Measurements from ENCODE around the gene LRRC15. TPM values are rescaled to one million over a fixed set of nuclear protein-coding genes. Genes with fewer than 3 reads are reported as not detected.

Gene LRRC15
- total RNA-seq, 2 experiments from 2014 or later: not detected

GRCh38 chr3:194340757-194341400, 28.7 kb downstream of the LRRC15 start:
- Mint-ChIP-seq H3K36me3 (no peaks in the 10 kb centered on the region), H3K4me1 (ENCODE audit: low read depth) (peaks cover 2% of the 10 kb centered on the region), H3K27ac (no peak overlapping the region), H3K9me3 (no peaks in the 10 kb centered on the region), H3K4me3 (no peak overlapping the region), H3K27me3 (peaks cover 2% of the 10 kb centered on the region)
- CTCF ChIA-PET: no interaction called here
- no peak for DNase-seq
- POLR2A ChIA-PET: interaction anchor here (0.6 kb wide), 1 partner anchor 70 kb away, joined by 3 read pairs; no protein-coding TSS in a partner anchor
- intact Hi-C loops (cut with micrococcal nuclease): no loop called here

- Mint-ChIP-seq H3K36me3 (no peaks in the 10 kb centered on the region), H3K4me1 (ENCODE audit: low read depth) (peaks cover 2% of the 10 kb centered on the region), H3K4me3 (no peak overlapping the region), H3K9me3 (no peaks in the 10 kb centered on the region), H3K27ac (no peak overlapping the region), H3K27me3 (peaks cover 2% of the 10 kb centered on the region)
- CTCF ChIA-PET: no interaction called here
- intact Hi-C loops (cut with micrococcal nuclease): loop anchor here (10.0 kb wide), 2 partner anchors 295 to 915 kb away; partner anchors contain the start of gene TMEM44
- POLR2A ChIA-PET: no interaction called here
- no peak for DNase-seq
Measured at GRCh38 chr3:194339840-194340239, 29.7 kb downstream of the LRRC15 start.

- ChIA-PET CTCF (interaction anchor here (1.3 kb wide), 1 partner anchor 66 kb away, joined by 4 read pairs; no protein-coding TSS in a partner anchor), POLR2A (no interaction called here)
- H3K9me3 Mint-ChIP-seq: no peaks in the 10 kb centered on the region
Measured at GRCh38 chr3:194339356-194339755, 30.2 kb downstream of the LRRC15 start.

GRCh38 chr3:194337965-194338753, 31.4 kb downstream of the LRRC15 start:
- Mint-ChIP-seq H3K27ac (no peak overlapping the region), H3K9me3 (no peaks in the 10 kb centered on the region), H3K4me1 (ENCODE audit: low read depth) (peaks cover 2% of the 10 kb centered on the region), H3K4me3 (no peak overlapping the region), H3K27me3 (peaks cover 11% of the 10 kb centered on the region), H3K36me3 (no peaks in the 10 kb centered on the region)
- no peak for DNase-seq
- ChIA-PET POLR2A (no interaction called here), CTCF (interaction anchor here (1.1 to 1.3 kb wide), 2 partner anchors 66 to 67 kb away, joined by 3 to 4 read pairs; no protein-coding TSS in a partner anchor)
- intact Hi-C loops (cut with micrococcal nuclease): loop anchor here (10.0 kb wide), 2 partner anchors 297 to 917 kb away; partner anchors contain the start of gene TMEM44

More at GRCh38 chr3:194339356-194339755, 30.2 kb downstream of the LRRC15 start:
- H3K27me3 Mint-ChIP-seq: peaks cover 2% of the 10 kb centered on the region
- no peaks in the 10 kb centered on the region for H3K36me3 Mint-ChIP-seq
- no peak overlapping the region for H3K27ac Mint-ChIP-seq
- intact Hi-C loops (cut with micrococcal nuclease): loop anchor here (10.0 kb wide), 2 partner anchors 295 to 915 kb away; partner anchors contain the start of gene TMEM44
- peaks cover 2% of the 10 kb centered on the region for H3K4me1 Mint-ChIP-seq (ENCODE audit: low read depth)
- no peak for DNase-seq
- no peak overlapping the region for H3K4me3 Mint-ChIP-seq

- Mint-ChIP-seq H3K27ac (no peak overlapping the region), H3K36me3 (no peaks in the 10 kb centered on the region), H3K9me3 (no peaks in the 10 kb centered on the region), H3K4me3 (no peak overlapping the region), H3K27me3 (peaks cover 23% of the 10 kb centered on the region), H3K4me1 (ENCODE audit: low read depth) (peaks cover 5% of the 10 kb centered on the region)
- ChIA-PET CTCF (interaction anchor here (1.5 to 4.7 kb wide), 4 partner anchors 8 to 258 kb away, joined by 4 to 106 read pairs (median 48); no protein-coding TSS in a partner anchor), POLR2A (no interaction called here)
- intact Hi-C loops (cut with micrococcal nuclease): loop anchor here (10.0 kb wide), 2 partner anchors 298 to 918 kb away; partner anchors contain the start of gene TMEM44
- no peak for DNase-seq
Measured at GRCh38 chr3:194336601-194337355, 32.8 kb downstream of the LRRC15 start.

- no peaks in the 10 kb centered on the region for H3K36me3 Mint-ChIP-seq
- intact Hi-C loops (cut with micrococcal nuclease): loop anchor here (1.0 to 10.0 kb wide), 5 partner anchors 70 to 921 kb away; partner anchors contain the start of gene TMEM44
- CTCF ChIA-PET: interaction anchor here (0.6 to 4.7 kb wide), 22 partner anchors 9 to 678 kb away, joined by 3 to 106 read pairs (median 4); partner anchors contain the start of gene GP5
- H3K9me3 Mint-ChIP-seq: no peaks in the 10 kb centered on the region
- no peak for DNase-seq
- no peak overlapping the region for H3K27ac Mint-ChIP-seq
- H3K4me3 Mint-ChIP-seq: peak overlapping the region; percentile 65
- POLR2A ChIA-PET: interaction anchor here (1.0 kb wide), 1 partner anchor 64 kb away, joined by 3 read pairs; no protein-coding TSS in a partner anchor
- peaks cover 25% of the 10 kb centered on the region for H3K27me3 Mint-ChIP-seq
- peaks cover 5% of the 10 kb centered on the region for H3K4me1 Mint-ChIP-seq (ENCODE audit: low read depth)
Measured at GRCh38 chr3:194333981-194334320, 35.6 kb downstream of the LRRC15 start.

GRCh38 chr3:194333212-194333980, 36.1 kb downstream of the LRRC15 start:
- peak; percentile 92 for DNase-seq
- POLR2A ChIA-PET: no interaction called here
- H3K27me3 Mint-ChIP-seq: peaks cover 25% of the 10 kb centered on the region
- peaks cover 5% of the 10 kb centered on the region for H3K4me1 Mint-ChIP-seq (ENCODE audit: low read depth)
- H3K36me3 Mint-ChIP-seq: no peaks in the 10 kb centered on the region
- peak overlapping the region; percentile 65 for H3K4me3 Mint-ChIP-seq
- H3K9me3 Mint-ChIP-seq: no peaks in the 10 kb centered on the region
- intact Hi-C loops (cut with micrococcal nuclease): loop anchor here (1.0 to 10.0 kb wide), 5 partner anchors 71 to 921 kb away; partner anchors contain the start of gene TMEM44
- CTCF ChIA-PET: interaction anchor here (0.5 to 4.7 kb wide), 27 partner anchors 8 to 677 kb away, joined by 3 to 106 read pairs (median 3); partner anchors contain the start of gene GP5
- H3K27ac Mint-ChIP-seq: no peak overlapping the region

- Mint-ChIP-seq H3K27ac (no peak overlapping the region), H3K9me3 (no peaks in the 10 kb centered on the region), H3K36me3 (no peaks in the 10 kb centered on the region), H3K4me1 (ENCODE audit: low read depth) (peaks cover 5% of the 10 kb centered on the region), H3K27me3 (peaks cover 25% of the 10 kb centered on the region), H3K4me3 (peak overlapping the region; percentile 6)
- ChIA-PET CTCF (interaction anchor here (0.6 to 4.7 kb wide), 9 partner anchors 7 to 310 kb away, joined by 3 to 106 read pairs (median 4); partner anchors contain the start of gene GP5), POLR2A (no interaction called here)
- no peak for DNase-seq
- intact Hi-C loops (cut with micrococcal nuclease): loop anchor here (1.0 to 10.0 kb wide), 5 partner anchors 71 to 922 kb away; partner anchors contain the start of gene TMEM44
Measured at GRCh38 chr3:194332858-194333211, 36.7 kb downstream of the LRRC15 start.

- ChIA-PET POLR2A (no interaction called here), CTCF (interaction anchor here (1.1 to 4.3 kb wide), 3 partner anchors 11 to 67 kb away, joined by 3 to 29 read pairs (median 4); no protein-coding TSS in a partner anchor)
- H3K4me1 Mint-ChIP-seq (ENCODE audit: low read depth): peaks cover 5% of the 10 kb centered on the region
- H3K4me3 Mint-ChIP-seq: no peak overlapping the region
- no peak overlapping the region for H3K27ac Mint-ChIP-seq
- no peaks in the 10 kb centered on the region for H3K36me3 Mint-ChIP-seq
- H3K27me3 Mint-ChIP-seq: peaks cover 22% of the 10 kb centered on the region
- intact Hi-C loops (cut with micrococcal nuclease): loop anchor here (5.0 to 10.0 kb wide), 3 partner anchors 304 to 924 kb away; partner anchors contain the start of gene TMEM44
- DNase-seq: no peak
- H3K9me3 Mint-ChIP-seq: no peaks in the 10 kb centered on the region
Measured at GRCh38 chr3:194330579-194330978, 39.0 kb downstream of the LRRC15 start.

- H3K4me3 Mint-ChIP-seq: no peak overlapping the region
- no peaks in the 10 kb centered on the region for H3K36me3 Mint-ChIP-seq
- no peak for DNase-seq
- no peak overlapping the region for H3K27ac Mint-ChIP-seq
- H3K4me1 Mint-ChIP-seq (ENCODE audit: low read depth): peaks cover 5% of the 10 kb centered on the region
- H3K9me3 Mint-ChIP-seq: no peaks in the 10 kb centered on the region
- peaks cover 22% of the 10 kb centered on the region for H3K27me3 Mint-ChIP-seq
- intact Hi-C loops (cut with micrococcal nuclease): loop anchor here (5.0 to 10.0 kb wide), 3 partner anchors 305 to 925 kb away; partner anchors contain the start of gene TMEM44
- POLR2A ChIA-PET: no interaction called here
- CTCF ChIA-PET: interaction anchor here (1.4 to 4.3 kb wide), 2 partner anchors 12 to 14 kb away, joined by 4 to 29 read pairs; no protein-coding TSS in a partner anchor
Measured at GRCh38 chr3:194330160-194330559, 39.4 kb downstream of the LRRC15 start.

- Mint-ChIP-seq H3K27me3 (peaks cover 22% of the 10 kb centered on the region), H3K27ac (no peak overlapping the region), H3K9me3 (no peaks in the 10 kb centered on the region), H3K4me3 (no peak overlapping the region), H3K36me3 (no peaks in the 10 kb centered on the region), H3K4me1 (ENCODE audit: low read depth) (peaks cover 5% of the 10 kb centered on the region)
- no peak for DNase-seq
- intact Hi-C loops (cut with micrococcal nuclease): no loop called here
- CTCF ChIA-PET: interaction anchor here (2.0 to 4.3 kb wide), 2 partner anchors 14 to 15 kb away, joined by 5 to 29 read pairs; no protein-coding TSS in a partner anchor
- POLR2A ChIA-PET: no interaction called here
Measured at GRCh38 chr3:194329583-194329965, 40.0 kb downstream of the LRRC15 start.
